Spleen (tissue), 11 donors: ENCODE data around the gene KCP. TPM values are rescaled to one million over a fixed set of nuclear protein-coding genes. Genes with fewer than 3 reads are reported as not detected.

ENCODE experiments used
- DNase-seq: peaks from one replicate; pipeline ENCODE4 v3.0.0-alpha.2; 2020
- H3K27ac ChIP-seq, 8 donors: fragments of 200-600 bp; sonication (generic) in 7 of 8; 1 replicate in 4 of 8; 2 replicates in 4 of 8; pipeline versions ENCODE4 v1.5.0 to v1.8.0; 2016 to 2021; ENCODE audit warnings: inconsistent platforms in 4 of 8, mild to moderate bottlenecking in 4 of 8, moderate library complexity in 1 of 8
- H3K27me3 ChIP-seq, 7 donors: fragments of 200-600 bp; sonication (generic) in 6 of 7; replicated peaks in 1 of 7; 1 replicate in 4 of 7; 2 replicates in 3 of 7; pipeline versions ENCODE4 v1.5.0 to v1.8.0; 2016 to 2021; ENCODE audit warnings: inconsistent platforms in 3 of 7, mild to moderate bottlenecking in 1 of 7
- H3K36me3 ChIP-seq, 6 donors: fragments of 200-600 bp; sonication (generic) in 5 of 6; 1 replicate in 4 of 6; 2 replicates in 2 of 6; pipeline versions ENCODE4 v1.5.0 to v1.8.0; 2016 to 2021; ENCODE audit warnings: inconsistent platforms in 2 of 6
- H3K4me1 ChIP-seq, 6 donors: fragments of 200-600 bp; sonication (generic) in 5 of 6; 1 replicate in 3 of 6; 2 replicates in 3 of 6; pipeline versions ENCODE4 v1.5.0 to v1.8.0; 2016 to 2021; ENCODE audit warnings: inconsistent platforms in 3 of 6
- H3K4me3 ChIP-seq, 8 donors: fragments of 200-600 bp; sonication (generic) in 7 of 8; 1 replicate in 4 of 8; 2 replicates in 4 of 8; pipeline versions ENCODE4 v1.5.0 to v1.8.0; 2016 to 2021; ENCODE audit warnings: inconsistent platforms in 4 of 8, mild to moderate bottlenecking in 4 of 8, moderate library complexity in 2 of 8
- H3K9me3 ChIP-seq, 8 donors: fragments of 200-600 bp; sonication (generic) in 7 of 8; 1 replicate in 4 of 8; 2 replicates in 4 of 8; pipeline versions ENCODE4 v1.5.0 to v1.8.0; 2016 to 2021; ENCODE audit warnings: inconsistent platforms in 4 of 8
- POLR2A ChIP-seq, 3 donors: fragments of 450-650 bp; IDR thresholded peaks; one replicate each; pipeline ENCODE4 v1.5.1; 2017; ENCODE audit warnings: antibody characterized with exemption in 3 of 3, mild to moderate bottlenecking in 1 of 3
- POLR2AphosphoS5 ChIP-seq, 3 donors: sonication (generic); formaldehyde crosslinking; IDR thresholded peaks; one replicate each; pipeline ENCODE4 v1.5.1; 2017; ENCODE audit warnings: antibody characterized with exemption in 3 of 3
- WGBS, 5 donors: extraction: QIAGEN DNeasy Blood & Tissue Kit in 3 of 5; methylation state at CpG; one replicate each; pipeline versions ENCODE4 v1.1.5 to v1.1.7; 2013 to 2018; 5-methylcytosine and 5-hydroxymethylcytosine counted together
- intact Hi-C: fragments of 100-400 bp; cut with DNase I; formaldehyde crosslinking; loops from one replicate; pipeline ENCODE4 v1.15.0; 2023; ENCODE audit warnings: low total_unique reads
- polyA plus RNA-seq, 3 donors: library from polyadenylated mRNA; stranded (reverse); fragments of 200-250 nt; gene quantifications; one replicate each; pipeline ENCODE4 v1.2.1, GENCODE V29; 2013
- total RNA-seq, 7 donors: library from RNA; depleted of rRNA in 3 of 7; stranded (reverse); fragments of >200 nt in 3 of 7; fragmentation: NEBNext Ultra II Directional in 4 of 7; extraction: Animal tissue kit (Norgen Biotek cat#: 25700) in 4 of 7; gene quantifications; one replicate each; pipeline versions ENCODE4 v1.1.0 to v1.2.1, GENCODE V29; 2016 to 2021
- TF ChIP-seq, protein P1 (sequence below), 11 experiments: fragments of 200-600 bp in 7 of 11; fragments of 450-650 bp in 4 of 11; sonication (generic) in 4 of 11; IDR thresholded peaks in 8 of 11; conservative IDR thresholded peaks in 3 of 11; 1 replicate in 7 of 11; 2 replicates in 4 of 11; pipeline versions ENCODE4 v1.4.0 to v1.8.0; 2016 to 2021; ENCODE audit warnings: antibody characterized with exemption in 11 of 11, inconsistent platforms in 4 of 11, mild to moderate bottlenecking in 1 of 11
- donor health status: healthy with polysubstance abuse.
- donor health status: DM: no; HTN: no; CAD: no; lungs with moderate emphysema.
- donor health status: DM: no; HTN: no; CAD: no.
- donor health status: Bipolar disorder and iron deficiency.
- donor health status: healthy.
- donor health status: DM: no; HTN: no; CAD: no.
- donor health status: DM: yes; HTN: yes; CAD: no.

KCP gene
- total and polyA plus RNA-seq, 10 donors, result 0.06 to 2.1 (median 0.71) TPM

DNA sequence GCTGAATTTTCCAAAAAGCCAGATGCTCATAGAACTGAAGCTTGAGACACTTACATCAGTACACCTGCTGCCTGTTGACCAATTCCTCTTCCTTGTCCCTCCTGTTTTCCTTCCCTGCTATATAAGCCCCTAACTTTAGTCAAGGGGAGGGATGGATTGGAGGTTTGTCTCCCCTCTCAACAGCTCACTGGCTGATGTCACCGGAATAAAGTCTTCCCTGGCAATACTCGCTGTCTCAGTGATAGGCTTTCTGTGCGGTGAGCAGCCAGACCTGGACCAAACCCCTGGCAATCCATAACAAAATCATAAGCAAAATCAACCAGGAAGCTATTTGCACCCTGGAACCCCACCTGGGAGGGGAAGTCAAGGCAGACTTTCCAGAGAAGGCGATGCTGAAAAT is 26.3 kb upstream of the KCP start:
- Histone ChIP-seq H3K4me3 (no peak overlapping the region), H3K36me3 (peaks cover 0 to 2% (median 0%) of the 10 kb centered on the region in 6 donors), H3K9me3 (no peaks in the 10 kb centered on the region), H3K27ac (peak overlapping the region in 2 of 8 donors; percentile 90 to 91), H3K27me3 (peaks cover 0 to 32% (median 0%) of the 10 kb centered on the region in 7 donors), H3K4me1 (peaks cover 19 to 93% (median 84%) of the 10 kb centered on the region in 6 donors)
- TF ChIP-seq, protein P1, sequence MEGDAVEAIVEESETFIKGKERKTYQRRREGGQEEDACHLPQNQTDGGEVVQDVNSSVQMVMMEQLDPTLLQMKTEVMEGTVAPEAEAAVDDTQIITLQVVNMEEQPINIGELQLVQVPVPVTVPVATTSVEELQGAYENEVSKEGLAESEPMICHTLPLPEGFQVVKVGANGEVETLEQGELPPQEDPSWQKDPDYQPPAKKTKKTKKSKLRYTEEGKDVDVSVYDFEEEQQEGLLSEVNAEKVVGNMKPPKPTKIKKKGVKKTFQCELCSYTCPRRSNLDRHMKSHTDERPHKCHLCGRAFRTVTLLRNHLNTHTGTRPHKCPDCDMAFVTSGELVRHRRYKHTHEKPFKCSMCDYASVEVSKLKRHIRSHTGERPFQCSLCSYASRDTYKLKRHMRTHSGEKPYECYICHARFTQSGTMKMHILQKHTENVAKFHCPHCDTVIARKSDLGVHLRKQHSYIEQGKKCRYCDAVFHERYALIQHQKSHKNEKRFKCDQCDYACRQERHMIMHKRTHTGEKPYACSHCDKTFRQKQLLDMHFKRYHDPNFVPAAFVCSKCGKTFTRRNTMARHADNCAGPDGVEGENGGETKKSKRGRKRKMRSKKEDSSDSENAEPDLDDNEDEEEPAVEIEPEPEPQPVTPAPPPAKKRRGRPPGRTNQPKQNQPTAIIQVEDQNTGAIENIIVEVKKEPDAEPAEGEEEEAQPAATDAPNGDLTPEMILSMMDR (IDR thresholded peaks at IDR 0.05 in 8 of 11, conservative IDR thresholded peaks at IDR 0.05 in 3 of 11), result no peak
- TF ChIP-seq POLR2AphosphoS5 (IDR thresholded peaks at IDR 0.05), result no peak
- 92 to 99% (median 95%) methylated on average over 4 of the region's 4 CpGs for WGBS, 5 donors
- intact Hi-C loops, result no loop called here
- no peak for DNase-seq

DNA sequence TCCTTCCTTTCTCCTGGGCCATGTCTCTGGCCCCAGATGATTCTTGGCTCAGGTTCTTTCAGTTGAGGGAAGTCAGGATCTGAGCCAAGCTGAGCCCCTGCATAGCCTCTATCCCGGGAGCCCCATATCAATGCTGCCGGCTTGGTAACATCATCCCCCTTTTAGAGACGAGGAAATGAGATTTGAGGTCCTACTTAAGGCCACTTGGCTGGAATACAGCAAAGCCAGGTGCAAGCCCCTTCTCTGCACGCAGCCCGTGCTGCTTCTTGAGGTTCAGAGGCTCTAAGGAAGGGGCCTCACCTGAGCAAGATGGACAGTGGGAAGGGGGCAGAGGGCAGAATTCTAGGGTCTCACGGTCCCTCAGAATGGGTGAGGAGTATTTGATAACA is 24.8 kb upstream of the KCP start:
- intact Hi-C loops, result no loop called here
- H3K36me3 ChIP-seq, result no peaks in the 10 kb centered on the region
- H3K9me3 ChIP-seq, result no peaks in the 10 kb centered on the region
- H3K27me3 ChIP-seq, result peaks cover 0 to 32% (median 0%) of the 10 kb centered on the region in 7 donors
- TF ChIP-seq POLR2A (IDR thresholded peaks at IDR 0.05), result no peak
- TF ChIP-seq, protein P1 (IDR thresholded peaks at IDR 0.05 in 8 of 11, conservative IDR thresholded peaks at IDR 0.05 in 3 of 11), result no peak
- TF ChIP-seq POLR2AphosphoS5 (IDR thresholded peaks at IDR 0.05), result no peak
- peak overlapping the region in 5 of 8 donors; percentile 26 to 80 (median 62) for H3K27ac ChIP-seq
- no peak for DNase-seq
- peaks cover 19 to 78% (median 70%) of the 10 kb centered on the region in 6 donors for H3K4me1 ChIP-seq
- 43 to 66% (median 53%) methylated on average over 6 of the region's 6 CpGs for WGBS, 5 donors
- H3K4me3 ChIP-seq, result peak overlapping the region in 1 of 8 donors; percentile 27

DNA sequence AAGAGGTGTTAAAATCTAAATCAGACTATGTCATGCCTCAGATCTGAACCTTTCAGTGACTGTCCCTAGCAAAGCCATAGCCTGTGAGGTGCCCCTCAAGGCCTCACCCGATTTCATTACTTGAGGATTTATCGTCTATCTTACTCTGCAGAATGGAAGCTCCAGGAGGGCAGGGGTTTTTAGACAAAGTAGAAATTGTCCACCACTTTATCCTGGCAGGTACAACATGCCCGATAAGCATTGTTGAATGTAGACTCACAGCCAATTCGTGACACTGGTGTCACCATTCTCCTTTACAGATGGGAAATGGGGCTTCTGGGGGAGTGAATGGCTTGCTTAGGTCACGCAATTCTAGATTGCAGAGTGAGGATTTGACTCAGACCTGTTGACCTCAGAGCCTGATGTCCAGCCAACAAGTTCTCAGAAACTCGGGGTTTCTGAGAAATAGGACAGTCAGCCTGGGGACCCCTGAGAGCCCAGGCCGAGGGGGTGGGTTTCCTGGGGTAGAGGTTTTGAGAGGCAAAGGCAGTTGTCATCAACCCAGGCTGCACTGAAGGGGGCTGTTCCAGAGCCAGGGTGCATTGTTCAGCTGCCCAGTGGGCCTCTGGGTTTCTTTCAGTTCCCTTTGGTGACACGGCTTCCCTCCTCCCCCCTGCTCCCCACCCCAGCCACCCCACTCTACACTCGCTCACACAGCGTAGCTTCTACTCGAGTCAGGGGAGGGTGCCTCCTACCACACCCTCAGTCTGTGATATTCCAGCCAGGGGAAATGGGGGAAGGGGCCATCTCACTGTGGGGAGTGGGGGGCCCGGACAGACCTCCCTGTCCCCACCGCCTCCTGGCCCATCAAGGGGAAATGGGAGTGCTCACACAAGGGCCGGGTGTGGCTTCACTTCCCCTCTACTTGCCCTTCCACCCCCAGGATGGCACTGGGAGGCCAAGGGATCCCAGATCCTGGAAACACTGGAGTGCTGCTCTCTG is 24.1 kb upstream of the KCP start:
- intact Hi-C loops, result no loop called here
- Histone ChIP-seq H3K4me1 (peaks cover 19 to 71% (median 63%) of the 10 kb centered on the region in 6 donors), H3K9me3 (no peaks in the 10 kb centered on the region), H3K27ac (peak overlapping the region in 5 of 8 donors; percentile 26 to 80 (median 62)), H3K4me3 (peak overlapping the region in 1 of 8 donors; percentile 27), H3K36me3 (no peaks in the 10 kb centered on the region), H3K27me3 (peaks cover 0 to 27% (median 0%) of the 10 kb centered on the region in 7 donors)
- 38 to 57% (median 51%) methylated on average over 13 to 14 of the region's 14 CpGs for WGBS, 5 donors
- TF ChIP-seq, protein P1 (IDR thresholded peaks at IDR 0.05 in 8 of 11, conservative IDR thresholded peaks at IDR 0.05 in 3 of 11), result no peak
- peak in 1 of 3 donors; percentile 15 for TF ChIP-seq POLR2AphosphoS5 (IDR thresholded peaks at IDR 0.05)
- no peak for DNase-seq
